GM11168 (cell line): ENCODE data around the gene NDFIP1.
"Not testable (repeated sequence)": the region's sequence is repeated elsewhere in the genome, so short reads cannot be mapped to it uniquely, and the experiment has no call there.

Source experiments
- in situ Hi-C: fragments of 300-500 bp; cut with MboI; formaldehyde crosslinking; loops from one replicate; pipeline ENCODE4 v1.12.0; 2022; ENCODE audit warnings: low sequenced_read_pairs; ENCODE audit not compliant: unreplicated experiment

Gene NDFIP1

GRCh38 chr5:142150431-142150830 lies 41.9 kb downstream of the NDFIP1 start:
- in situ Hi-C loops, result no loop called here

- in situ Hi-C loops, result no loop called here
Observed at GRCh38 chr5:142151436-142152383, 43.1 kb downstream of the NDFIP1 start.

DNA sequence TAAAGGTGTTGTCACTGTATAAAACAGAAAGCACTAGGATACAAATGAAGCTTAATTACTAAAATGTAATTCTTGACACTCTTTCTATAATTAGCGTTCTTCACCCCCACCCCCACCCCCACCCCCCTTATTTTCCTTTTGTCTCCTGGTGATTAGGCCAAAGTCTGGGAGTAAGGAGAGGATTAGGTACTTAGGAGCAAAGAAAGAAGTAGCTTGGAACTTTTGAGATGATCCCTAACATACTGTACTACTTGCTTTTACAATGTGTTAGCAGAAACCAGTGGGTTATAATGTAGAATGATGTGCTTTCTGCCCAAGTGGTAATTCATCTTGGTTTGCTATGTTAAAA lies 43.8 kb downstream of the NDFIP1 start:
- in situ Hi-C loops, result no loop called here

GRCh38 chr5:142153674-142154448 lies 45.3 kb downstream of the NDFIP1 start:
- in situ Hi-C loops, result no loop called here

GRCh38 chr5:142154449-142154841 lies 45.9 kb downstream of the NDFIP1 start:
- in situ Hi-C loops, result not testable (repeated sequence)

DNA sequence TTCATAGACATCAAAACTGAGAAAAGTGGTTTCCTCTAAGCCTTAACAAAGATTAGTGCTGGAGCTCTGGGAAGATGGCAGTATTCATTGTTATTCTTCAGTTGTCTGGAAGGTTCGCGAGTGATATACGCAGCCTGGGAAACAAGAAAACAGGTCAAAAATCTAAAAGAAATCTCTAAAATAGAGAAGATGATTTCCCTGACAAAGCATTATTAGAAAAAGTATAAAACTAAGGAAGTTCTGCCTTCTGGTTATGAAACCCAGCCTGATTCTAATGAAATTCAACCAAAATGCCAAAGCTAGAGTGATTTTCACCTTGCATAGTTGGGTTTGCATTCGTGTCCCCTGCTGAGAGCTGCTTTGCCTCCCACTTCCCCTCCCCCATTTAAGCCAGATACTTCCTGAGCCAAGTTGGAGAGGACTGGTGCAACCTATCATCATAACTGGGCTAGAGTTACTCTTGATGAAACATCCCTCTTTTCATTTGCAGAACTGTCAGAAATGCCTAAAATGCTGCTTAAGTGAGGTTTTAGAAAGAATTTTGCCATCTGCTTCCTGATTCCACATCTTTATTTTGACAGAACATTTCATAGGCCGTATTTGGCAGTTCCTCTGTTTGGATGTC lies 48.4 kb downstream of the NDFIP1 start:
- in situ Hi-C loops, result no loop called here

- in situ Hi-C loops, result no loop called here
Observed at GRCh38 chr5:142159354-142159753, 50.8 kb downstream of the NDFIP1 start.

- in situ Hi-C loops, result no loop called here
Observed at GRCh38 chr5:142164315-142164714, 55.7 kb downstream of the NDFIP1 start.

DNA sequence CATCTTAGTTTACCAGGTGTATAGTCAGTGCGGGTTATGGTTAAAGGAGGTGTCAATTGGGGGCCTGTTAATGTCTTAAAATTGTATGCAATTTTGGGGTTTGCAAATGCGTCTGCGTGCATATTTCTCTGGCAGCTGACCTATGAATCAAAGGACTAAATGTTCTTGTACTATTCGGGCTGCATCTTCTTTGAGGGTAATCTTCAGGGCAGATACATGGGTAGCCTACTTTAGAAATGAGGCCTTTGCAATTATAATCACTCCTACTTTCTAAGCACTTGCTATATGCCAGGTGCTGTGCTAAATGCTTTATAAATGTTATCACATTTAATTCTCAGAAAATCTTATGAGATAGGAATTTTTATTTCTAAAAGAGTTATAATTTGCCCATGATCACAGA lies 58.2 kb downstream of the NDFIP1 start:
- in situ Hi-C loops, result no loop called here

DNA sequence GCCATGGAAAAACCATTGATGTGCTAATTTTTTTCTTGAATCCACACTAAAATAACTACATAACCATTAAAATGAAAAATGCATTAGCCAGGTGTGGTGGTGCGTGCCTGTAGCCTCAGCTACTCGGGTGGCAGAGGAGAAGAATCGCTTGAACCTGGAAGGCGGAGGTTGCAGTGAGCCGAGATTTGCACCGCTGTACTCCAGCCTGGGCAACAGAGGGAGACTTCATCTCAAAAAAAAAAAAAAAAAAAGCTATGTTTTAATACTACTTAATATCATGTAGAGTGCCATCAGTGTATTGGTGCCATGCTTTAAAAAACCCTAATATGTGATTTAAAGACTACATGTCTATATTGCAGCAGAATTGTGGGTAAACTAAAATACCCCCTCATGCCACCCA lies 58.9 kb downstream of the NDFIP1 start:
- in situ Hi-C loops, result no loop called here

GRCh38 chr5:142168365-142168764 lies 59.8 kb downstream of the NDFIP1 start:
- in situ Hi-C loops, result no loop called here

- in situ Hi-C loops, result no loop called here
Observed at GRCh38 chr5:142170254-142170953, 61.8 kb downstream of the NDFIP1 start.

GRCh38 chr5:142171270-142171669 lies 62.7 kb downstream of the NDFIP1 start:
- in situ Hi-C loops, result no loop called here

- in situ Hi-C loops, result no loop called here
Observed at GRCh38 chr5:142175039-142175438, 66.5 kb downstream of the NDFIP1 start.

GRCh38 chr5:142175461-142176142 lies 67.0 kb downstream of the NDFIP1 start:
- in situ Hi-C loops, result no loop called here

- in situ Hi-C loops, result no loop called here
Observed at GRCh38 chr5:142176255-142176654, 67.7 kb downstream of the NDFIP1 start.

DNA sequence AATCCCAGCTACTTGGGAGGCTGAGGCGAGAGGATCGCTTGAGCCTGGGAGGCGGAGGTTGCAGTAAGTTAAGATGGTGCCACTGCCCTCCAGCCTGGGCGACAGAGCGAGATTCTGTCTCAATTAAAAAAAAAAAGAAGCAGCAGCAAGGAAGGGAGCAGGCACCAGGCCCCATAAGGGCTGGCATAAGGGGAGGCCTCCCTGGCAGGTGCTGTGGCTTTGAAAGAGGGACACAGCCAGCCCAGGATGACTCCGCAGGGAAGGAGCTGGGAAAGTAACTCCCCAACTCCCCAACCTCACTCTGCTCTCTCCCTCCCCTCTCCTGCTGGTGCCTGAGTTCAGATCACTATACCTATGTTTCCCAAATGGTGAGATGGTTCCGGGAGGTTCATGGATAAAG lies 70.1 kb downstream of the NDFIP1 start:
- in situ Hi-C loops, result no loop called here

GRCh38 chr5:142179776-142180387 lies 71.3 kb downstream of the NDFIP1 start:
- in situ Hi-C loops, result no loop called here

DNA sequence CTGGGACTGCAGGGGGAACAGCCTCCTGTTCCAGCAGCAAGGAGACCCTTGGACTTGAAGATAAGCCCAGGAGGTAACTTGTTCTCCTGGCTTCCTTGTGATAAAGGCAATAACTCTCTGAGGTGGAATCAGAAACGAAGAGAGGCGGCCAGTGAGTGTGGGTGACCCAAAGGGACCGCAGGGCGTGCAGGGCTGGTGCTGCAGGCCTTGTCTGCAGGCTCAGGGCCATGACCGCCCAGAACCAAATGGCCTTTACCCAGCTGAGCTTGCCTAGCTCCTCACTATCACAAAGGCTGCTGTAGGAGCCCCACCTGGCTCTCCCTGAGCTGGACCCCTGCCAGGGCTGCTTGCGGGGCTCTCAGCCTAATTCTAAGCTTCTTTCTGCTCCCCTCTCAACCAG lies 72.5 kb downstream of the NDFIP1 start:
- in situ Hi-C loops, result no loop called here
